GM23338 (cell line): ENCODE data around the gene CEACAM4. TPM values are rescaled to one million over a fixed set of nuclear protein-coding genes. Genes with fewer than 3 reads are reported as not detected.

Source experiments
- ATAC-seq: fragments of 200-7000 bp; cut with Tn5 transposase; 3 replicates; pipeline ENCODE4 v1.9.1; 2020
- DNase-seq: peaks from one replicate; pipeline ENCODE4 v3.0.0-alpha.2; 2015; ENCODE audit warnings: low spot score
- H2AFZ ChIP-seq: fragments of 200-600 bp; sonication (generic); 2 replicates; pipeline ENCODE4 v1.8.0; 2016; ENCODE audit warnings: antibody characterized with exemption, mild to moderate bottlenecking, moderate library complexity
- H3F3A ChIP-seq: fragments of 200-600 bp; sonication (generic); replicated peaks from 2 replicates; pipeline ENCODE4 v1.8.0; 2017; ENCODE audit warnings: antibody characterized with exemption, mixed run types, low read depth
- H3K27ac ChIP-seq: fragments of 200-600 bp; sonication (generic); 2 replicates; pipeline ENCODE4 v1.6.1; 2016; ENCODE audit warnings: low read depth
- H3K27me3 ChIP-seq: fragments of 200-600 bp; sonication (generic); 2 replicates; pipeline ENCODE4 v1.8.0; 2016; ENCODE audit warnings: mild to moderate bottlenecking, mixed run types, moderate library complexity; ENCODE audit not compliant: insufficient read depth
- H3K36me3 ChIP-seq: fragments of 200-600 bp; sonication (generic); 2 replicates; pipeline ENCODE4 v1.8.0; 2016; ENCODE audit warnings: mild to moderate bottlenecking; ENCODE audit not compliant: insufficient read depth
- H3K4me1 ChIP-seq: fragments of 200-600 bp; sonication (generic); 2 replicates; pipeline ENCODE4 v1.8.0; 2016; ENCODE audit warnings: mild to moderate bottlenecking, moderate library complexity; ENCODE audit not compliant: insufficient read depth
- H3K4me2 ChIP-seq: fragments of 200-600 bp; sonication (generic); 2 replicates; pipeline ENCODE4 v1.7.1; 2017; ENCODE audit warnings: mixed run types
- H3K4me3 ChIP-seq: fragments of 200-600 bp; sonication (generic); 2 replicates; pipeline ENCODE4 v1.6.1; 2016; ENCODE audit warnings: mixed run types
- H3K79me2 ChIP-seq: fragments of 200-600 bp; sonication (generic); replicated peaks from 2 replicates; pipeline ENCODE4 v1.8.0; 2017; ENCODE audit warnings: mild to moderate bottlenecking; ENCODE audit not compliant: insufficient read depth
- H3K9me2 ChIP-seq: fragments of 200-600 bp; sonication (generic); 2 replicates; pipeline ENCODE4 v1.8.0; 2017; ENCODE audit not compliant: insufficient read depth
- H4K20me1 ChIP-seq: fragments of 200-600 bp; sonication (generic); replicated peaks from 2 replicates; pipeline ENCODE4 v1.8.0; 2017; ENCODE audit warnings: mild to moderate bottlenecking; ENCODE audit not compliant: insufficient read depth
- H3K27ac Mint-ChIP-seq: 2 replicates; pipeline ENCODE4 v1.8.0; 2020; ENCODE audit warnings: inconsistent platforms, mild to moderate bottlenecking, moderate library complexity, mixed read lengths
- H3K27me3 Mint-ChIP-seq: 3 replicates; pipeline ENCODE4 v1.8.0; 2022; ENCODE audit warnings: low read depth, mild to moderate bottlenecking, moderate library complexity, mixed read lengths, inconsistent platforms; ENCODE audit not compliant: insufficient read depth, poor library complexity
- H3K36me3 Mint-ChIP-seq: 3 replicates; pipeline ENCODE4 v1.8.0; 2021; ENCODE audit warnings: low read depth, mild to moderate bottlenecking, inconsistent platforms, moderate library complexity, mixed read lengths
- H3K4me1 Mint-ChIP-seq: 3 replicates; pipeline ENCODE4 v1.8.0; 2020; ENCODE audit warnings: mild to moderate bottlenecking, inconsistent platforms, mixed read lengths
- H3K4me3 Mint-ChIP-seq: 3 replicates; pipeline ENCODE4 v1.8.0; 2021; ENCODE audit warnings: moderate library complexity, mild to moderate bottlenecking, inconsistent platforms, mixed read lengths
- H3K9me3 Mint-ChIP-seq: 3 replicates; pipeline ENCODE4 v1.8.0; 2020; ENCODE audit warnings: moderate library complexity, mild to moderate bottlenecking, inconsistent platforms, mixed read lengths
- EZH2 ChIP-seq: fragments of 200-600 bp; sonication (generic); IDR thresholded peaks from one replicate; pipeline ENCODE4 v1.8.0; 2017; ENCODE audit warnings: antibody characterized with exemption, mild to moderate bottlenecking, low read depth; ENCODE audit not compliant: unreplicated experiment
- EZH2phosphoT487 ChIP-seq: fragments of 200-600 bp; sonication (generic); IDR thresholded peaks from one replicate; pipeline ENCODE4 v1.8.1; 2018; ENCODE audit warnings: antibody characterized with exemption; ENCODE audit not compliant: unreplicated experiment
- NANOG ChIP-seq: IDR thresholded peaks from 2 replicates; pipeline ENCODE4 v1.6.1; 2016; ENCODE audit warnings: antibody characterized with exemption, borderline replicate concordance
- POLR2AphosphoS5 ChIP-seq: IDR thresholded peaks from 2 replicates; pipeline ENCODE4 v1.6.1; 2016; ENCODE audit warnings: antibody characterized with exemption, low read depth
- ZNF331 ChIP-seq: fragments of 250-450 bp; sonication (Bioruptor Pico); IDR thresholded peaks from 2 replicates; pipeline ENCODE4 v1.5.0; 2020; ENCODE audit warnings: low read depth, mild to moderate bottlenecking, moderate library complexity
- polyA plus RNA-seq: library from polyadenylated mRNA; unstranded; fragments of >200 nt; fragmentation: Nextera tagmentation; extraction: Ambion mirVana; gene quantifications from 2 replicates; pipeline ENCODE4 v1.2.1, GENCODE V29; 2016
- total RNA-seq: library from RNA; depleted of rRNA; stranded (reverse); fragments of >200 nt; shearing (Covaris generic); gene quantifications from 2 replicates; pipeline ENCODE4 v1.2.3, GENCODE V29; 2014
- TF ChIP-seq, protein P1 (sequence below): IDR thresholded peaks from one replicate; pipeline ENCODE4 v1.6.1; 2018; ENCODE audit warnings: antibody characterized with exemption; ENCODE audit not compliant: unreplicated experiment
- TF ChIP-seq, protein P2 (sequence below): fragments of 250-450 bp; sonication (Bioruptor Pico); IDR thresholded peaks from 2 replicates; pipeline ENCODE4 v1.5.0; 2020; ENCODE audit warnings: mild to moderate bottlenecking, moderate library complexity

The CEACAM4 gene
- total and polyA plus RNA-seq, 2 experiments from 2014 or later = not detected

DNA sequence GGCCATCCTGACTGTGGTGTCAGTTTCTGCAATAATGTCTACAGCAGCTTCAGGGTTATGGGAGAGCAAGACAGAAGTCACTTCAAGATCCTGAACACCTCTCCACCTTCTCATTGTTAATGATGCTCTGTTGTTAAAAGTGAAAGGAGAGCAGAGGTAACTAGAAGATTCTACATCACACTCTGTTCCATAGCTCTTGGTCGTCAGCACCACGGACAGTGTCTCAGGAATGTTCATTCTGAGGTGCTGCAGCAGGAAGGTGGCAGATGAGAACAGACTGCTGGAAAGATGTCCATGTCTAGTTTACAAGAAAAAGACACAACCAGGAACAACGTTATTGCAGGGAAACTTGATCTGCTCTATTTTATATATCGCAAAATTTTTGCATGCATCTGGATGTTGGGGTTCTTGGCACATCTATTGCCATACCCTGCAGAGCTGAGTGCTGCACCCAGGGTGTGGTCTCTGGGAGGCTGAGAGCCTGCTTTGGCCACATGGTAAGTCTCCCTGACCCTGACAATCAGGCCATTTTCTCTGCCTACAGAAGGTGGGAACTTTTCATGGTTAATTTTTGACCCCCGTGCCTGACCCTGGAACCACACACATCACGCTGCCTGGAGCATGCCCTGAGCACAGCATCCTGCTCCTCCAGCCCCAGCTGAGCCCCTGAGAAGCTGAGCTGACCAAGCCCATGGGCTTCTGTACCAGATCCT is 38.2 kb downstream of the CEACAM4 start:
- no peaks in the 10 kb centered on the region for H4K20me1 ChIP-seq
- Mint-ChIP-seq H3K4me3 (no peak overlapping the region), H3K27ac (no peak overlapping the region), H3K36me3 (peaks cover 2% of the 10 kb centered on the region; the same call in 1 of the 3 replicates), H3K9me3 (peaks cover 26% of the 10 kb centered on the region), H3K4me1 (no peaks in the 10 kb centered on the region), H3K27me3 (peaks cover 15% of the 10 kb centered on the region)
- H2AFZ ChIP-seq = no peak overlapping the region
- H3K4me1 ChIP-seq = no peaks in the 10 kb centered on the region
- no peaks in the 10 kb centered on the region for H3K79me2 ChIP-seq
- no peak overlapping the region for H3K4me3 ChIP-seq
- ATAC-seq = peak; percentile 84
- no peaks in the 10 kb centered on the region for H3K9me2 ChIP-seq
- H3K36me3 ChIP-seq = no peaks in the 10 kb centered on the region
- peak; percentile 65 for DNase-seq
- TF ChIP-seq, protein P1, sequence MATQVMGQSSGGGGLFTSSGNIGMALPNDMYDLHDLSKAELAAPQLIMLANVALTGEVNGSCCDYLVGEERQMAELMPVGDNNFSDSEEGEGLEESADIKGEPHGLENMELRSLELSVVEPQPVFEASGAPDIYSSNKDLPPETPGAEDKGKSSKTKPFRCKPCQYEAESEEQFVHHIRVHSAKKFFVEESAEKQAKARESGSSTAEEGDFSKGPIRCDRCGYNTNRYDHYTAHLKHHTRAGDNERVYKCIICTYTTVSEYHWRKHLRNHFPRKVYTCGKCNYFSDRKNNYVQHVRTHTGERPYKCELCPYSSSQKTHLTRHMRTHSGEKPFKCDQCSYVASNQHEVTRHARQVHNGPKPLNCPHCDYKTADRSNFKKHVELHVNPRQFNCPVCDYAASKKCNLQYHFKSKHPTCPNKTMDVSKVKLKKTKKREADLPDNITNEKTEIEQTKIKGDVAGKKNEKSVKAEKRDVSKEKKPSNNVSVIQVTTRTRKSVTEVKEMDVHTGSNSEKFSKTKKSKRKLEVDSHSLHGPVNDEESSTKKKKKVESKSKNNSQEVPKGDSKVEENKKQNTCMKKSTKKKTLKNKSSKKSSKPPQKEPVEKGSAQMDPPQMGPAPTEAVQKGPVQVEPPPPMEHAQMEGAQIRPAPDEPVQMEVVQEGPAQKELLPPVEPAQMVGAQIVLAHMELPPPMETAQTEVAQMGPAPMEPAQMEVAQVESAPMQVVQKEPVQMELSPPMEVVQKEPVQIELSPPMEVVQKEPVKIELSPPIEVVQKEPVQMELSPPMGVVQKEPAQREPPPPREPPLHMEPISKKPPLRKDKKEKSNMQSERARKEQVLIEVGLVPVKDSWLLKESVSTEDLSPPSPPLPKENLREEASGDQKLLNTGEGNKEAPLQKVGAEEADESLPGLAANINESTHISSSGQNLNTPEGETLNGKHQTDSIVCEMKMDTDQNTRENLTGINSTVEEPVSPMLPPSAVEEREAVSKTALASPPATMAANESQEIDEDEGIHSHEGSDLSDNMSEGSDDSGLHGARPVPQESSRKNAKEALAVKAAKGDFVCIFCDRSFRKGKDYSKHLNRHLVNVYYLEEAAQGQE = peak; percentile 88
- no peak for TF ChIP-seq ZNF331
- no peak overlapping the region for H3K27ac ChIP-seq
- H3K27me3 ChIP-seq = peaks cover 9% of the 10 kb centered on the region
- H3K4me2 ChIP-seq = no peak overlapping the region
- H3F3A ChIP-seq = no peaks in the 10 kb centered on the region

DNA sequence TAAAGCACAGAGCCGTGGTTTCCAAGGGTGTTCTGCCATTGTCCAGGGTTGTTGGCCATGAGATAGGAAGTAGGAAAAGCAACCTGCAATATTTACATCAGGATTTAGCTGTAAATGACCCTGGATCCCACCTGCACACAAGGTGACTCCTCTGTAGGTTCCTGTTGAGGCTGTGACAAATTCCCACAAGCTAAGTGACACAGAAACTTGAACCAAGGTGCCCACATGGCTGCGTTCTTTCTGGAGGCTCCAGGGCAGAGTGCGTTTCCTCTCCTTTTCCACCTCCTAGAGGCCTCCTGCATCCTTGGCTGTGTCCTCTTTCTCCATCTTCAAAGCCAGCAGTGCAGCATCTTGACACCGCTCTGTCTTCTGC is 39.0 kb downstream of the CEACAM4 start:
- Histone ChIP-seq H3K79me2 (no peaks in the 10 kb centered on the region), H3K27me3 (peaks cover 3% of the 10 kb centered on the region; the same call in 1 of the 2 replicates), H3K4me2 (no peak overlapping the region), H3K4me3 (no peak overlapping the region), H3K36me3 (no peaks in the 10 kb centered on the region), H2AFZ (no peak overlapping the region), H3K27ac (no peak overlapping the region), H3K4me1 (no peaks in the 10 kb centered on the region), H3K9me2 (no peaks in the 10 kb centered on the region), H3F3A (no peaks in the 10 kb centered on the region), H4K20me1 (no peaks in the 10 kb centered on the region)
- H3K9me3 Mint-ChIP-seq = peaks cover 34% of the 10 kb centered on the region
- no peak for ATAC-seq
- no peaks in the 10 kb centered on the region for H3K4me1 Mint-ChIP-seq
- DNase-seq = no peak
- H3K27me3 Mint-ChIP-seq = peaks cover 21% of the 10 kb centered on the region
- H3K4me3 Mint-ChIP-seq = no peak overlapping the region
- peaks cover 10% of the 10 kb centered on the region for H3K36me3 Mint-ChIP-seq
- no peak overlapping the region for H3K27ac Mint-ChIP-seq
- TF ChIP-seq EZH2phosphoT487 (no peak), POLR2AphosphoS5 (no peak), EZH2 (no peak), NANOG (no peak)
- TF ChIP-seq, protein P2, sequence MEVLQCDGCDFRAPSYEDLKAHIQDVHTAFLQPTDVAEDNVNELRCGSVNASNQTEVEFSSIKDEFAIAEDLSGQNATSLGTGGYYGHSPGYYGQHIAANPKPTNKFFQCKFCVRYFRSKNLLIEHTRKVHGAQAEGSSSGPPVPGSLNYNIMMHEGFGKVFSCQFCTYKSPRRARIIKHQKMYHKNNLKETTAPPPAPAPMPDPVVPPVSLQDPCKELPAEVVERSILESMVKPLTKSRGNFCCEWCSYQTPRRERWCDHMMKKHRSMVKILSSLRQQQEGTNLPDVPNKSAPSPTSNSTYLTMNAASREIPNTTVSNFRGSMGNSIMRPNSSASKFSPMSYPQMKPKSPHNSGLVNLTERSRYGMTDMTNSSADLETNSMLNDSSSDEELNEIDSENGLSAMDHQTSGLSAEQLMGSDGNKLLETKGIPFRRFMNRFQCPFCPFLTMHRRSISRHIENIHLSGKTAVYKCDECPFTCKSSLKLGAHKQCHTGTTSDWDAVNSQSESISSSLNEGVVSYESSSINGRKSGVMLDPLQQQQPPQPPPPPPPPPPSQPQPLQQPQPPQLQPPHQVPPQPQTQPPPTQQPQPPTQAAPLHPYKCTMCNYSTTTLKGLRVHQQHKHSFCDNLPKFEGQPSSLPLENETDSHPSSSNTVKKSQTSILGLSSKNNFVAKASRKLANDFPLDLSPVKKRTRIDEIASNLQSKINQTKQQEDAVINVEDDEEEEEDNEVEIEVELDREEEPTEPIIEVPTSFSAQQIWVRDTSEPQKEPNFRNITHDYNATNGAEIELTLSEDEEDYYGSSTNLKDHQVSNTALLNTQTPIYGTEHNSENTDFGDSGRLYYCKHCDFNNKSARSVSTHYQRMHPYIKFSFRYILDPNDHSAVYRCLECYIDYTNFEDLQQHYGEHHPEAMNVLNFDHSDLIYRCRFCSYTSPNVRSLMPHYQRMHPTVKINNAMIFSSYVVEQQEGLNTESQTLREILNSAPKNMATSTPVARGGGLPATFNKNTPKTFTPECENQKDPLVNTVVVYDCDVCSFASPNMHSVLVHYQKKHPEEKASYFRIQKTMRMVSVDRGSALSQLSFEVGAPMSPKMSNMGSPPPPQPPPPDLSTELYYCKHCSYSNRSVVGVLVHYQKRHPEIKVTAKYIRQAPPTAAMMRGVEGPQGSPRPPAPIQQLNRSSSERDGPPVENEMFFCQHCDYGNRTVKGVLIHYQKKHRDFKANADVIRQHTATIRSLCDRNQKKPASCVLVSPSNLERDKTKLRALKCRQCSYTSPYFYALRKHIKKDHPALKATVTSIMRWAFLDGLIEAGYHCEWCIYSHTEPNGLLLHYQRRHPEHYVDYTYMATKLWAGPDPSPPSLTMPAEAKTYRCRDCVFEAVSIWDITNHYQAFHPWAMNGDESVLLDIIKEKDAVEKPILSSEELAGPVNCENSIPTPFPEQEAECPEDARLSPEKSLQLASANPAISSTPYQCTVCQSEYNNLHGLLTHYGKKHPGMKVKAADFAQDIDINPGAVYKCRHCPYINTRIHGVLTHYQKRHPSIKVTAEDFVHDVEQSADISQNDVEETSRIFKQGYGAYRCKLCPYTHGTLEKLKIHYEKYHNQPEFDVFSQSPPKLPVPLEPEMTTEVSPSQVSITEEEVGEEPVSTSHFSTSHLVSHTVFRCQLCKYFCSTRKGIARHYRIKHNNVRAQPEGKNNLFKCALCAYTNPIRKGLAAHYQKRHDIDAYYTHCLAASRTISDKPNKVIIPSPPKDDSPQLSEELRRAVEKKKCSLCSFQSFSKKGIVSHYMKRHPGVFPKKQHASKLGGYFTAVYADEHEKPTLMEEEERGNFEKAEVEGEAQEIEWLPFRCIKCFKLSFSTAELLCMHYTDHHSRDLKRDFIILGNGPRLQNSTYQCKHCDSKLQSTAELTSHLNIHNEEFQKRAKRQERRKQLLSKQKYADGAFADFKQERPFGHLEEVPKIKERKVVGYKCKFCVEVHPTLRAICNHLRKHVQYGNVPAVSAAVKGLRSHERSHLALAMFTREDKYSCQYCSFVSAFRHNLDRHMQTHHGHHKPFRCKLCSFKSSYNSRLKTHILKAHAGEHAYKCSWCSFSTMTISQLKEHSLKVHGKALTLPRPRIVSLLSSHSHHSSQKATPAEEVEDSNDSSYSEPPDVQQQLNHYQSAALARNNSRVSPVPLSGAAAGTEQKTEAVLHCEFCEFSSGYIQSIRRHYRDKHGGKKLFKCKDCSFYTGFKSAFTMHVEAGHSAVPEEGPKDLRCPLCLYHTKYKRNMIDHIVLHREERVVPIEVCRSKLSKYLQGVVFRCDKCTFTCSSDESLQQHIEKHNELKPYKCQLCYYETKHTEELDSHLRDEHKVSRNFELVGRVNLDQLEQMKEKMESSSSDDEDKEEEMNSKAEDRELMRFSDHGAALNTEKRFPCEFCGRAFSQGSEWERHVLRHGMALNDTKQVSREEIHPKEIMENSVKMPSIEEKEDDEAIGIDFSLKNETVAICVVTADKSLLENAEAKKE (CRISPR knock-in tag) = no peak
- TF ChIP-seq, protein P1 = no peak
